ENCODE data around the gene ELAPOR2.

- no peak for TF ChIP-seq CTCF (conservative IDR thresholded peaks at IDR 0.05; ENCODE audit: low read length)
- no peak for TF ChIP-seq EZH2phosphoT487 (IDR thresholded peaks at IDR 0.05; ENCODE audit: borderline replicate concordance)
Measured at GRCh38 chr7:87028636-87029035, 30.8 kb downstream of the ELAPOR2 start.

All from Loucy (cell line).